B cell (primary cell): ENCODE data around the gene DEFB119.

ENCODE experiments used
- CTCF ChIP-seq: fragments of 200-600 bp; IDR thresholded peaks from one replicate; pipeline ENCODE4 v1.8.0; 2022; ENCODE audit warnings: antibody characterized with exemption, mild to moderate bottlenecking
- EZH2 ChIP-seq: IDR thresholded peaks from 2 replicates; pipeline ENCODE4 v1.6.1; 2012; ENCODE audit warnings: borderline replicate concordance, low read depth, mild to moderate bottlenecking, moderate library complexity, low read length; ENCODE audit not compliant: insufficient read depth, poor library complexity, severe bottlenecking

- no peak for TF ChIP-seq CTCF
- TF ChIP-seq EZH2: no peak
These were observed 16.0 kb downstream of the DEFB119 start for GRCh38 chr20:31374346-31374745.
